Measurements from ENCODE around the gene STAT5B. TPM values are rescaled to one million over a fixed set of nuclear protein-coding genes. Genes with fewer than 3 reads are reported as not detected.

STAT5B gene
- total RNA-seq, 1 experiment from 2014 or later, result 36.4 TPM

- TF ChIP-seq ATF2 (CRISPR knock-in tag; IDR thresholded peaks at IDR 0.05; ENCODE audit: borderline replicate concordance, low read depth) (no peak), NFATC4 (CRISPR knock-in tag; IDR thresholded peaks at IDR 0.05) (no peak), CDX4 (CRISPR knock-in tag; IDR thresholded peaks at IDR 0.05; ENCODE audit: borderline replicate concordance) (no peak), IRF1 (CRISPR knock-in tag; IDR thresholded peaks at IDR 0.05) (no peak), NR3C1 (CRISPR knock-in tag; conservative IDR thresholded peaks at IDR 0.05; ENCODE audit: low read depth) (no peak), ZNF263 (CRISPR knock-in tag; IDR thresholded peaks at IDR 0.05; ENCODE audit: low read depth) (no peak), ZNF423 (CRISPR knock-in tag; IDR thresholded peaks at IDR 0.05) (no peak), GTF2I (CRISPR knock-in tag; conservative IDR thresholded peaks at IDR 0.05) (no peak), ZBTB21 (CRISPR knock-in tag; IDR thresholded peaks at IDR 0.05; ENCODE audit: borderline replicate concordance) (no peak), FOXJ3 (CRISPR knock-in tag; IDR thresholded peaks at IDR 0.05; ENCODE audit: borderline replicate concordance) (no peak), ERG (CRISPR knock-in tag; IDR thresholded peaks at IDR 0.05) (no peak), ZNF121 (CRISPR knock-in tag; IDR thresholded peaks at IDR 0.05) (no peak), ATF6 (CRISPR knock-in tag; IDR thresholded peaks at IDR 0.05) (no peak), E2F5 (CRISPR knock-in tag; IDR thresholded peaks at IDR 0.05) (no peak)
- H3K4me3 Mint-ChIP-seq, result no peak overlapping the region
- DNase-seq (ENCODE audit: low spot score) (no peak), ATAC-seq (no peak)
- H3K9me3 Mint-ChIP-seq, result no peaks in the 10 kb centered on the region
- ChIA-PET POLR2A (no interaction called here), CTCF (interaction anchor here (0.6 to 12.3 kb wide), 4 partner anchors 12 to 200 kb away, joined by 3 to 196 read pairs (median 6); no protein-coding TSS in a partner anchor)
- H3K27ac Mint-ChIP-seq, result peak overlapping the region; percentile 7; the same call in 1 of the 2 replicates
- H3K36me3 Mint-ChIP-seq, result peaks cover 52% of the 10 kb centered on the region
- H3K27me3 Mint-ChIP-seq (ENCODE audit: low read depth), result no peaks in the 10 kb centered on the region
- H3K4me1 Mint-ChIP-seq, result peaks cover 18% of the 10 kb centered on the region
These were observed 41.2 kb upstream of the STAT5B start for GRCh38 chr17:42317266-42317845.

- Mint-ChIP-seq H3K36me3 (peaks cover 46% of the 10 kb centered on the region), H3K27me3 (ENCODE audit: low read depth) (no peaks in the 10 kb centered on the region), H3K4me3 (no peak overlapping the region), H3K9me3 (no peaks in the 10 kb centered on the region), H3K4me1 (peaks cover 21% of the 10 kb centered on the region), H3K27ac (no peak overlapping the region)
- ChIA-PET POLR2A (no interaction called here), CTCF (interaction anchor here (0.6 to 12.3 kb wide), 5 partner anchors 12 to 128 kb away, joined by 3 to 196 read pairs (median 5); no protein-coding TSS in a partner anchor)
- ATAC-seq (no peak), DNase-seq (ENCODE audit: low spot score) (no peak)
- TF ChIP-seq MLX (CRISPR knock-in tag; IDR thresholded peaks at IDR 0.05) (no peak), ZNF396 (CRISPR knock-in tag; IDR thresholded peaks at IDR 0.05; ENCODE audit: borderline replicate concordance) (no peak), AFF4 (CRISPR knock-in tag; IDR thresholded peaks at IDR 0.05; ENCODE audit: borderline replicate concordance) (no peak), FOXP1 (CRISPR knock-in tag; IDR thresholded peaks at IDR 0.05; ENCODE audit: borderline replicate concordance) (no peak), FOXP4 (CRISPR knock-in tag; IDR thresholded peaks at IDR 0.05) (no peak), NFATC4 (CRISPR knock-in tag; IDR thresholded peaks at IDR 0.05) (no peak), KAT7 (CRISPR knock-in tag; IDR thresholded peaks at IDR 0.05; ENCODE audit: borderline replicate concordance) (no peak)
These were observed 40.6 kb upstream of the STAT5B start for GRCh38 chr17:42316755-42317154.
